K562 (cell line): ENCODE data around the gene PLCB1. TPM values are rescaled to one million over a fixed set of nuclear protein-coding genes. Genes with fewer than 3 reads are reported as not detected.

Source experiments
- CHD2 ChIP-seq: IDR thresholded peaks from 2 replicates; pipeline ENCODE4 v1.6.1; 2011; ENCODE audit warnings: low read depth, low read length
- DIDO1 ChIP-seq: fragments of 450-650 bp; IDR thresholded peaks from 2 replicates; pipeline ENCODE4 v1.6.1; 2016; ENCODE audit warnings: low read depth, missing biosample characterization, missing genetic modification characterization
- POLR2G ChIP-seq: fragments of 200-400 bp; formaldehyde crosslinking; IDR thresholded peaks from 2 replicates; pipeline ENCODE4 v1.6.1; 2017; ENCODE audit warnings: low read depth, mild to moderate bottlenecking, antibody characterized with exemption, low read length, moderate library complexity
- SLC30A9 ChIP-seq: fragments of 250-450 bp; sonication (Bioruptor Pico); IDR thresholded peaks from 2 replicates; pipeline ENCODE4 v1.8.0; 2022; ENCODE audit warnings: mild to moderate bottlenecking, moderate library complexity
- SMARCA5 ChIP-seq: fragments of 450-650 bp; IDR thresholded peaks from 2 replicates; pipeline ENCODE4 v1.6.1; 2016
- SRSF3 ChIP-seq: fragments of 200-400 bp; formaldehyde crosslinking; IDR thresholded peaks from 2 replicates; pipeline ENCODE4 v1.6.1; 2016; ENCODE audit warnings: mild to moderate bottlenecking, low read length, moderate library complexity; ENCODE audit not compliant: insufficient read depth
- STAT5B ChIP-seq: fragments of 250-450 bp; sonication (Bioruptor Pico); IDR thresholded peaks from 2 replicates; pipeline ENCODE4 v1.8.0; 2021; ENCODE audit warnings: mild to moderate bottlenecking, inconsistent platforms
- ZKSCAN1 ChIP-seq: fragments of 150-350 bp; IDR thresholded peaks from 2 replicates; pipeline ENCODE4 v1.6.1; 2016; ENCODE audit warnings: low read depth, low read length
- ZNF133 ChIP-seq: fragments of 250-450 bp; sonication (Bioruptor Pico); IDR thresholded peaks from 2 replicates; pipeline ENCODE4 v1.4.0; 2020; ENCODE audit warnings: mild to moderate bottlenecking
- ZNF146 ChIP-seq: IDR thresholded peaks from one replicate; pipeline ENCODE4 v1.6.1; 2018; ENCODE audit warnings: missing compliant biosample characterization; ENCODE audit not compliant: unreplicated experiment
- polyA plus RNA-seq, 8 experiments: library from polyadenylated mRNA; depleted of rRNA in 4 of 8; stranded (reverse) in 5 of 8; unstranded in 3 of 8; fragments of >200 nt; fragmentation: Nextera tagmentation in 2 of 8; fragmentation: Illumina TruSeq in 1 of 8; extraction: Ambion mirVana in 2 of 8; extraction: Trizol in 1 of 8; gene quantifications; 2 replicates each; pipeline versions ENCODE4 v1.2.1 to v1.2.3, GENCODE V29; 2011 to 2014; ENCODE audit warnings: inconsistent platforms in 1 of 8, missing spikeins in 1 of 8
- total RNA-seq, 7 experiments: library from RNA; depleted of rRNA in 6 of 7; stranded (reverse); fragments of >200 nt in 6 of 7; fragmentation: Illumina TruSeq in 2 of 7; extraction: Trizol in 2 of 7; gene quantifications; 2 replicates each; pipeline versions ENCODE4 v1.2.1 to v1.2.3, GENCODE V29; 2011 to 2021; ENCODE audit warnings: low replicate concordance in 1 of 7
- TF ChIP-seq, protein P1 (sequence below): fragments of 450-650 bp; IDR thresholded peaks from 2 replicates; pipeline ENCODE4 v1.7.1; 2018; ENCODE audit warnings: mild to moderate bottlenecking, low read depth; ENCODE audit not compliant: partially characterized antibody

PLCB1 gene
- total and polyA plus RNA-seq, 9 of the 15 experiments (the other 6 are each of a cell fraction or from before 2014, with no cell fraction given), result 0.34 to 3.1 (median 1.3) TPM

DNA sequence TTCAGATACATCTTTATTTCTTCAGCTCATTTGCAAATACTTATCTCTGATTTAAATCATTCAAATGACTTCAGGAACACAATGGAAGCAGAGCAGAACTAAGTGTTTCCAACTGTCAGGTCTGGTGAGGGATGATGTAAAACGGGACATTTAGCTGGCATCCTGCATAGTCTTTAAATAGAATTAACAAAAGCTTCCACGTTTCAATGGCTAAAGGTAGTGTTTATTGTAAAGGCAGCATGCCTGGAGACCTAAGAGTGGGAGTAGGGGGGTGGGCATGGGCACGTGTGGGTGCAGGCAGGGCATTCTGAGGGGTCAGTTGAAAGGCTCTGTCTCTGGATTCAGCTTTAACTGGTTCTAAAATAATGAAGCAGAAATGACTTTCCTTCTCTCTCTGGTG is 174.9 kb downstream of the PLCB1 start (continued):
- TF ChIP-seq SRSF3 (no peak), ZNF133 (CRISPR knock-in tag) (no peak), SLC30A9 (CRISPR knock-in tag) (no peak), POLR2G (no peak), CHD2 (no peak), ZKSCAN1 (no peak), SMARCA5 (no peak), ZNF146 (CRISPR knock-in tag) (no peak), STAT5B (CRISPR knock-in tag) (no peak), DIDO1 (tag) (no peak)
- TF ChIP-seq, protein P1, sequence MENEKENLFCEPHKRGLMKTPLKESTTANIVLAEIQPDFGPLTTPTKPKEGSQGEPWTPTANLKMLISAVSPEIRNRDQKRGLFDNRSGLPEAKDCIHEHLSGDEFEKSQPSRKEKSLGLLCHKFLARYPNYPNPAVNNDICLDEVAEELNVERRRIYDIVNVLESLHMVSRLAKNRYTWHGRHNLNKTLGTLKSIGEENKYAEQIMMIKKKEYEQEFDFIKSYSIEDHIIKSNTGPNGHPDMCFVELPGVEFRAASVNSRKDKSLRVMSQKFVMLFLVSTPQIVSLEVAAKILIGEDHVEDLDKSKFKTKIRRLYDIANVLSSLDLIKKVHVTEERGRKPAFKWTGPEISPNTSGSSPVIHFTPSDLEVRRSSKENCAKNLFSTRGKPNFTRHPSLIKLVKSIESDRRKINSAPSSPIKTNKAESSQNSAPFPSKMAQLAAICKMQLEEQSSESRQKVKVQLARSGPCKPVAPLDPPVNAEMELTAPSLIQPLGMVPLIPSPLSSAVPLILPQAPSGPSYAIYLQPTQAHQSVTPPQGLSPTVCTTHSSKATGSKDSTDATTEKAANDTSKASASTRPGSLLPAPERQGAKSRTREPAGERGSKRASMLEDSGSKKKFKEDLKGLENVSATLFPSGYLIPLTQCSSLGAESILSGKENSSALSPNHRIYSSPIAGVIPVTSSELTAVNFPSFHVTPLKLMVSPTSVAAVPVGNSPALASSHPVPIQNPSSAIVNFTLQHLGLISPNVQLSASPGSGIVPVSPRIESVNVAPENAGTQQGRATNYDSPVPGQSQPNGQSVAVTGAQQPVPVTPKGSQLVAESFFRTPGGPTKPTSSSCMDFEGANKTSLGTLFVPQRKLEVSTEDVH, result no peak
